Thoracic aorta (tissue), 2 donors: ENCODE results near the gene MSI2. TPM values are rescaled to one million over a fixed set of nuclear protein-coding genes. Genes with fewer than 3 reads are reported as not detected.

ENCODE experiments used
- ATAC-seq: fragments of 150-250 bp; one replicate; pipeline ENCODE4 v1.8.0; 2017; ENCODE audit warnings: low read depth; ENCODE audit not compliant: insufficient number of reproducible peaks, low FRiP score
- DNase-seq: peaks from one replicate; pipeline ENCODE4 v3.0.0-alpha.2; 2020; ENCODE audit warnings: low spot score
- H3K27ac ChIP-seq, 2 donors: fragments of 200-600 bp; sonication (generic); 1 replicate in 1 of 2; 2 replicates in 1 of 2; pipeline ENCODE4 v1.5.1; 2016; ENCODE audit warnings: mild to moderate bottlenecking in 2 of 2, moderate library complexity in 2 of 2
- H3K27me3 ChIP-seq: fragments of 200-600 bp; sonication (generic); replicated peaks from 2 replicates; pipeline ENCODE4 v1.6.0; 2016; ENCODE audit warnings: mild to moderate bottlenecking; ENCODE audit not compliant: insufficient read depth
- H3K36me3 ChIP-seq: fragments of 200-600 bp; sonication (generic); one replicate; pipeline ENCODE4 v1.5.1; 2016
- H3K4me1 ChIP-seq, 2 donors: fragments of 200-600 bp; sonication (generic); 1 replicate in 1 of 2; 2 replicates in 1 of 2; pipeline versions ENCODE4 v1.5.1 to v1.6.0; 2016; ENCODE audit warnings: low read depth in 2 of 2, mild to moderate bottlenecking in 1 of 2; ENCODE audit not compliant: control insufficient read depth in 1 of 2
- H3K4me3 ChIP-seq: fragments of 200-600 bp; sonication (generic); 2 replicates; pipeline ENCODE4 v1.5.1; 2016; ENCODE audit warnings: mild to moderate bottlenecking
- H3K9me3 ChIP-seq: fragments of 200-600 bp; sonication (generic); 2 replicates; pipeline ENCODE4 v1.5.1; 2016
- CTCF ChIP-seq: fragments of 200-600 bp; sonication (generic); IDR thresholded peaks from one replicate; pipeline ENCODE4 v1.5.1; 2019; ENCODE audit warnings: antibody characterized with exemption
- total RNA-seq, 2 donors: library from RNA; depleted of rRNA; stranded (reverse); fragments of >200 nt; gene quantifications; one replicate each; pipeline versions ENCODE4 v1.1.0 to v1.2.3, GENCODE V29; 2016

Gene MSI2
- total RNA-seq, 2 donors from 2014 or later: 32.1 to 46.2 TPM

GRCh38 chr17:57274162-57274561 lies 17.8 kb downstream of the MSI2 start:
- Histone ChIP-seq H3K27ac (no peak overlapping the region), H3K4me3 (no peak overlapping the region), H3K36me3 (peaks cover 6% of the 10 kb centered on the region), H3K9me3 (no peaks in the 10 kb centered on the region), H3K27me3 (no peaks in the 10 kb centered on the region), H3K4me1 (no peaks in the 10 kb centered on the region)
- ATAC-seq (no peak), DNase-seq (no peak)
- TF ChIP-seq CTCF: no peak

GRCh38 chr17:57275071-57275764 lies 18.9 kb downstream of the MSI2 start:
- no peaks in the 10 kb centered on the region for H3K27me3 ChIP-seq
- DNase-seq (no peak), ATAC-seq (no peak)
- no peak for TF ChIP-seq CTCF
- peaks cover 6% of the 10 kb centered on the region for H3K36me3 ChIP-seq
- no peaks in the 10 kb centered on the region for H3K4me1 ChIP-seq
- H3K27ac ChIP-seq: no peak overlapping the region
- no peaks in the 10 kb centered on the region for H3K9me3 ChIP-seq
- no peak overlapping the region for H3K4me3 ChIP-seq

GRCh38 chr17:57276621-57277020 lies 20.3 kb downstream of the MSI2 start:
- TF ChIP-seq CTCF: no peak
- H3K27ac ChIP-seq: no peak overlapping the region
- ATAC-seq: no peak
- peaks cover 6% of the 10 kb centered on the region for H3K36me3 ChIP-seq
- H3K9me3 ChIP-seq: no peaks in the 10 kb centered on the region
- no peak for DNase-seq
- H3K4me3 ChIP-seq: no peak overlapping the region
- no peaks in the 10 kb centered on the region for H3K27me3 ChIP-seq
- H3K4me1 ChIP-seq: no peaks in the 10 kb centered on the region

- Histone ChIP-seq H3K36me3 (peaks cover 3% of the 10 kb centered on the region), H3K27ac (no peak overlapping the region), H3K9me3 (no peaks in the 10 kb centered on the region), H3K4me3 (no peak overlapping the region), H3K27me3 (no peaks in the 10 kb centered on the region), H3K4me1 (no peaks in the 10 kb centered on the region)
- ATAC-seq (no peak), DNase-seq (no peak)
- TF ChIP-seq CTCF: no peak
Measured at GRCh38 chr17:57277923-57278604, 21.7 kb downstream of the MSI2 start.

- H3K27ac ChIP-seq: no peak overlapping the region
- H3K9me3 ChIP-seq: no peaks in the 10 kb centered on the region
- H3K27me3 ChIP-seq: no peaks in the 10 kb centered on the region
- no peak overlapping the region for H3K4me3 ChIP-seq
- no peaks in the 10 kb centered on the region for H3K4me1 ChIP-seq
- no peak for DNase-seq
- TF ChIP-seq CTCF: no peak
- no peak for ATAC-seq
- H3K36me3 ChIP-seq: peaks cover 3% of the 10 kb centered on the region
Measured at GRCh38 chr17:57278740-57279387, 22.5 kb downstream of the MSI2 start.
